ENCODE results near the gene DCLRE1C. TPM values are rescaled to one million over a fixed set of nuclear protein-coding genes. Genes with fewer than 3 reads are reported as not detected.
"Not testable (repeated sequence)": the region's sequence is repeated elsewhere in the genome, so short reads cannot be mapped to it uniquely, and the experiment has no call there.

DCLRE1C gene
- total RNA-seq, 1 donor from 2014 or later, result 13.6 TPM

GRCh38 chr10:14947268-14947667, 6.6 kb downstream of the DCLRE1C start:
- intact Hi-C loops (cut with DNase I), result no loop called here
- no peaks in the 10 kb centered on the region for H3K9me3 ChIP-seq
- H3K27ac ChIP-seq, result no peak overlapping the region
- DNase-seq, result no peak
- peaks cover 69% of the 10 kb centered on the region for H3K36me3 ChIP-seq
- ATAC-seq, result no peak
- H3K4me3 ChIP-seq, result no peak overlapping the region
- no peak for TF ChIP-seq CTCF (IDR thresholded peaks at IDR 0.05)
- peaks cover 12% of the 10 kb centered on the region for H3K4me1 ChIP-seq
- H3K27me3 ChIP-seq (ENCODE audit: low read depth), result no peaks in the 10 kb centered on the region

- TF ChIP-seq CTCF (IDR thresholded peaks at IDR 0.05), result no peak
- Histone ChIP-seq H3K4me3 (no peak overlapping the region), H3K9me3 (no peaks in the 10 kb centered on the region), H3K36me3 (peaks cover 78% of the 10 kb centered on the region), H3K4me1 (no peaks in the 10 kb centered on the region), H3K27ac (no peak overlapping the region), H3K27me3 (ENCODE audit: low read depth) (no peaks in the 10 kb centered on the region)
- DNase-seq (no peak), ATAC-seq (no peak)
- intact Hi-C loops (cut with DNase I), result no loop called here
Measured at GRCh38 chr10:14945108-14945507, 8.8 kb downstream of the DCLRE1C start.

- H3K36me3 ChIP-seq, result peaks cover 78% of the 10 kb centered on the region
- H3K4me1 ChIP-seq; DNase-seq; H3K9me3 ChIP-seq; H3K27me3 ChIP-seq (ENCODE audit: low read depth); intact Hi-C loops (cut with DNase I); ATAC-seq; H3K27ac ChIP-seq; H3K4me3 ChIP-seq: not testable (repeated sequence)
Measured at GRCh38 chr10:14942950-14943338, 11.0 kb downstream of the DCLRE1C start.

GRCh38 chr10:14942147-14942949, 11.5 kb downstream of the DCLRE1C start:
- DNase-seq, result not testable (repeated sequence)
- H3K36me3 ChIP-seq, result peaks cover 76% of the 10 kb centered on the region

GRCh38 chr10:14938971-14939370, 14.9 kb downstream of the DCLRE1C start:
- peak; percentile 56 for DNase-seq
- H3K9me3 ChIP-seq; H3K27ac ChIP-seq; intact Hi-C loops (cut with DNase I); ATAC-seq; H3K4me3 ChIP-seq; H3K27me3 ChIP-seq (ENCODE audit: low read depth); H3K4me1 ChIP-seq: not testable (repeated sequence)
- peaks cover 72% of the 10 kb centered on the region for H3K36me3 ChIP-seq

More at GRCh38 chr10:14942147-14942949, 11.5 kb downstream of the DCLRE1C start:
- H3K27ac ChIP-seq; H3K9me3 ChIP-seq; H3K4me3 ChIP-seq; H3K4me1 ChIP-seq; intact Hi-C loops (cut with DNase I); H3K27me3 ChIP-seq (ENCODE audit: low read depth): not testable (repeated sequence)
- ATAC-seq, result peak in 1 of 2 donors; percentile 13

- H3K36me3 ChIP-seq, result peaks cover 74% of the 10 kb centered on the region
- H3K27me3 ChIP-seq (ENCODE audit: low read depth), result no peaks in the 10 kb centered on the region
- no peak overlapping the region for H3K4me3 ChIP-seq
- H3K9me3 ChIP-seq, result no peaks in the 10 kb centered on the region
- no peaks in the 10 kb centered on the region for H3K4me1 ChIP-seq
- DNase-seq (no peak), ATAC-seq (no peak)
- intact Hi-C loops (cut with DNase I), result no loop called here
- H3K27ac ChIP-seq, result no peak overlapping the region
- TF ChIP-seq CTCF (IDR thresholded peaks at IDR 0.05), result no peak
Measured at GRCh38 chr10:14936584-14936983, 17.3 kb downstream of the DCLRE1C start.

GRCh38 chr10:14930610-14931009, 23.3 kb downstream of the DCLRE1C start:
- intact Hi-C loops (cut with DNase I), result no loop called here
- no peak for DNase-seq
- no peak overlapping the region for H3K4me3 ChIP-seq
- H3K27me3 ChIP-seq (ENCODE audit: low read depth), result no peaks in the 10 kb centered on the region
- no peaks in the 10 kb centered on the region for H3K9me3 ChIP-seq
- no peaks in the 10 kb centered on the region for H3K4me1 ChIP-seq
- no peak for ATAC-seq
- no peak overlapping the region for H3K27ac ChIP-seq
- H3K36me3 ChIP-seq, result peaks cover 97% of the 10 kb centered on the region
- TF ChIP-seq CTCF (IDR thresholded peaks at IDR 0.05), result no peak

All from lower lobe of right lung (tissue), 2 donors.